DMS53 treated with DMSO at 0.1 percent for 48 hours (cell line): ENCODE results near the gene CSRP1.
A peak's percentile ranks its signal among the peaks of the same experiment; 100 is the strongest.
"Not testable (repeated sequence)": the region's sequence is repeated elsewhere in the genome, so short reads cannot be mapped to it uniquely, and the experiment has no call there.

ENCODE experiments used
- DNase-seq: peaks from one replicate; lab custom pipeline; 2025; ENCODE audit not compliant: unreplicated experiment; lab: John Stamatoyannopoulos, UW

The CSRP1 gene

GRCh38 chr1:201537891-201538611, 31.1 kb upstream of the CSRP1 start:
- DNase-seq = no peak

GRCh38 chr1:201537467-201537866, 30.5 kb upstream of the CSRP1 start:
- DNase-seq = no peak

GRCh38 chr1:201537028-201537427, 30.1 kb upstream of the CSRP1 start:
- no peak for DNase-seq

- DNase-seq = no peak
Measured at GRCh38 chr1:201536558-201536957, 29.6 kb upstream of the CSRP1 start.

- DNase-seq = no peak
Measured at GRCh38 chr1:201535919-201536245, 29.0 kb upstream of the CSRP1 start.

- peak; percentile 29 for DNase-seq
Measured at GRCh38 chr1:201535046-201535918, 28.4 kb upstream of the CSRP1 start.

GRCh38 chr1:201533836-201534235, 26.9 kb upstream of the CSRP1 start:
- no peak for DNase-seq

- DNase-seq = peak; percentile 97
Measured at GRCh38 chr1:201531551-201532425, 24.9 kb upstream of the CSRP1 start.

GRCh38 chr1:201530741-201531531, 24.0 kb upstream of the CSRP1 start:
- DNase-seq = peak; percentile 63

GRCh38 chr1:201528631-201529252, 21.8 kb upstream of the CSRP1 start:
- DNase-seq = no peak

GRCh38 chr1:201527879-201528278, 21.0 kb upstream of the CSRP1 start:
- DNase-seq = no peak

- no peak for DNase-seq
Measured at GRCh38 chr1:201525193-201525778, 18.4 kb upstream of the CSRP1 start.

GRCh38 chr1:201520046-201520575, 13.2 kb upstream of the CSRP1 start:
- DNase-seq = not testable (repeated sequence)

- DNase-seq = no peak
Measured at GRCh38 chr1:201518071-201518470, 11.1 kb upstream of the CSRP1 start.

GRCh38 chr1:201517631-201518030, 10.7 kb upstream of the CSRP1 start:
- DNase-seq = no peak

- DNase-seq = no peak
Measured at GRCh38 chr1:201516511-201517127, 9.7 kb upstream of the CSRP1 start.

- DNase-seq = no peak
Measured at GRCh38 chr1:201515895-201516294, 9.0 kb upstream of the CSRP1 start.

- no peak for DNase-seq
Measured at GRCh38 chr1:201515062-201515750, 8.3 kb upstream of the CSRP1 start.

- no peak for DNase-seq
Measured at GRCh38 chr1:201514466-201514865, 7.5 kb upstream of the CSRP1 start.
